Activated effector memory CD4-positive, alpha-beta T cell treated with Interleukin-2 at 50 U/mL for 16 hours (primary cell): ENCODE results near the gene HDAC10.
A peak's percentile ranks its signal among the peaks of the same experiment; 100 is the strongest.
"Not testable (repeated sequence)": the region's sequence is repeated elsewhere in the genome, so short reads cannot be mapped to it uniquely, and the experiment has no call there.

ENCODE experiments used
- DNase-seq: peaks from one replicate; pipeline ENCODE4 v3.0.0-alpha.2; 2020

HDAC10 gene

GRCh38 chr22:50284479-50284878 is 33.4 kb upstream of the HDAC10 start:
- no peak for DNase-seq

GRCh38 chr22:50283821-50284220 is 32.8 kb upstream of the HDAC10 start:
- no peak for DNase-seq

- no peak for DNase-seq
Measured at GRCh38 chr22:50282361-50283155, 31.5 kb upstream of the HDAC10 start.

- DNase-seq: no peak
Measured at GRCh38 chr22:50281957-50282356, 30.9 kb upstream of the HDAC10 start.

GRCh38 chr22:50281384-50281760 is 30.3 kb upstream of the HDAC10 start:
- DNase-seq: no peak

GRCh38 chr22:50280708-50281383 is 29.8 kb upstream of the HDAC10 start:
- DNase-seq: no peak

GRCh38 chr22:50280022-50280707 is 29.1 kb upstream of the HDAC10 start:
- no peak for DNase-seq

DNA sequence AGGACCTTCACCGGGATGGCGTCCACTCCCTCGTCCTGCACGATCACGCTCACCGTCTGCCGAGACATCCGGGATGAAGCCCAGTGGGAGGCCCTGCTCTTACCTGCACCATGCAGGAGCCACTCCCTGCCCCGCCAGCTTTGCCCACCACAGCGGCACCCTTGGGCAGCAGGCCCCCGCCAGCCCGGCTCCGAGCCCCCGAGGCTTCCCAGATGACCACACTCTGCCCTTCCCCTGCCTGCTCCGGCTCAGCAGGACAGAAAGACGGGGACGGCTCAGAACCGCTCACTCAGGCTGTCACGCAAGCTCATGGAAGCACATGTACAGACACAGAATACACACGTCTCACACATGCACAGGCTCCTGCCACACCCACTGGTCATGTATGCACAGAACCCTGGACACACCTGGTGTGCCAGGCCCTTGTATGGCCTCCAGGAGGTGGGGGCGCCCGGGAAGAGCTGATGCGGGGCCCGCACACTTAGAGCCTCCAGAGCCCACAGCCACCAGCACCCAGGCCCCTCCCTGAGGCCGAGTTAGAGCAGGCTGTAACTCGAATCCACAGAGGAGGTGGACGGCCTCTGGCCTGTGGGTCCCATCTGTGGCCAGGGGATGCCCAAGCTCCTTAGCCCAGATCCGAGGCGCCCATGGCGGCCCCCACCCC is 28.0 kb upstream of the HDAC10 start:
- DNase-seq: no peak

DNA sequence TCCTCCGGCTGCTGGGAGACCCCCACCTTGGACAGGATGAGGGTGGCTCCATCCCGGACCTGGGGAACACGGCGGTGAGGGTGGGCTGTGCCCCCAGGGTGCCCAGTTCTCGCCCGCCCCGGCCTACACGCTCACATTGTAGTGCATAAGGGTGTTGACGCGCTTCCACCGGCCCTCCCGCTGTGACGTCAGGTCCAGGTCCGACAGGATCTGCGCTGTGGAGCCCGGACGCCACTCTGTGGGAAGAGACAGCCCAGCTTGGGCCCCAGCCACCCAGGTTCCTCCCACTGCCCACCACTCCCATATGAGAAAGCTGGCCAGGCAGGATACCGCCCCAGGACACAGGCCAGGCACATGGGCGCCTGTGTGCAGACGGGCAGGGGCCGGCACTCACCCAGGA is 27.4 kb upstream of the HDAC10 start:
- no peak for DNase-seq

DNA sequence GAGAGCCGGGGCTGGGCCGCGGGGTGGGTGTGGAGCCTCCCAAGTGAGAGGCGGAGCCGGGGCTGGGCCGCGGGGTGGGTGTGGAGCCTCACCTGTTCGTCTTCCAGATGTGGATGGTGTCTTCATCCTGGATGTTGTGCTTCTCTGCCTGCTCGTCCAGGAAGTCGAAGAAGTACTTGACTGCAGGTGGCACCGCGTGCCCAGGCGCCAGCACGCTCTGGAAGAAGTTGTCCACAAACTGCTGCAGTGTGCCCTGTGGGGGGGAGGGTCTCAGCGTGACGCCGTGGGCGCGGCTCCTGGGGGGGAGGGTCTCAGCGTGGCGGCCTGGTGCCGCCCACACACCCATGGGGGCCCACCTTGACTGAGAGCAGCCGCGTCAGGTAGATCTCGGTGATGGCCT is 26.7 kb upstream of the HDAC10 start:
- no peak for DNase-seq

GRCh38 chr22:50276143-50276542 is 25.1 kb upstream of the HDAC10 start:
- no peak for DNase-seq

DNA sequence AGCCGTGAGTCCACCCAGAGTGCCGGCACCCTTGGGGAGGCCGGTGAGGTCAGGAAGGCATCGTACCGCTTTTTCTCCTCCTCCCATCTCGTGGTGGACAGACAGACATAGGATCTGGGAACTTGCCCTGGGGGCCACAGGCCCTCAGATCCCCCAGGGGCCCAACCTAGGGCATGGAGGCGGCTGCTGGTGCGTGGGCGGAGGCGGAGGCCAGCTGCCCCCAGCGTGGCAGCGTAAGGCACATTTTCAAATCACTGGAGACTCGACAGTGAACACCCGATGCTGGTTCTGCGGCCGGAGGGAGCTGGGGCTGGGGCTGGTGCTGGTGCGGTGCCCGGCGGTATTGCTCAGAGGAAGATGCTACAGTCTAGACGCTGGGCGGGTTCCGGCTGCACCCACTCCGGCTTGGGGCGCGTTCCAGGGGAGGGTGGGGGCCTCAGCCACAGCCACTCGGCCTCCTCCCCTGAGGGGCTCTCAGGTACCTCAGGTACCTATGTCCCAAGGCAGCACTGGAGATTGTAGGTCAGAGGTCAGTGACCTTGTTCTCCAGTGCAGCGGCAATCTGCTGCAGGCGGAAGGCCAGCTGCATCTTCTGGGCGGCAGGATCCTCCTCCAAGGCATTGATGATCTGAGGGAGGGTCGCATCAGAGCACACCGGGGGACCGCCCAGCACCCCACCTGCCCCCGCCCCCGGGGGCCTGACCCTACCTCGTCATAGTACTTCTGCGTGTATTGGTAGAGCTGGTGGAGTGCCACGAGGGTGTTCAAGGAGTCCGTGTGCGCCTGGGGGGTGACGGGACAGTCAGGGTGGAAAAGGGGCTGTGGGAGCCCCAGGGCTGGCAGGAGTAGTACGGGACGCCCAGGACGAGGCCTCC is 24.4 kb upstream of the HDAC10 start:
- no peak for DNase-seq

DNA sequence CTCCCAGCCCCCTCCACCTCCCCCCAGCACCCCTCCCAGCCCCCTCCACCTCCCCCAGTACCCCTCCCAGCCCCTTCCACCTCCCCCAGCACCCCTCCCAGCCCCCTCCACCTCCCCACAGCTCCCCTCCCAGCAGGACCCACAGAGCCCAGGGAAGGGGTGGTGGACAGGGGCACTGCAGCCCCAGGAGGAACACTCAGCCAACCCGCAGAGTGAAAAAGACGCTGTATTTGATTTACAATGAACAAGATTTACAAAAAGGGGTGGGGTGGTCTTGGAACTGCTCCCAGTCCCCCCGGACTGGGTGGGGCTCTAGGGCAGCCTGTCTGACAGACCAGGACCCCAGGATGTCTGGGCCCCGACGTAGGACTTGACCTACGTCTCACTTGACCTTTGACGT is 23.7 kb upstream of the HDAC10 start:
- no peak for DNase-seq

DNA sequence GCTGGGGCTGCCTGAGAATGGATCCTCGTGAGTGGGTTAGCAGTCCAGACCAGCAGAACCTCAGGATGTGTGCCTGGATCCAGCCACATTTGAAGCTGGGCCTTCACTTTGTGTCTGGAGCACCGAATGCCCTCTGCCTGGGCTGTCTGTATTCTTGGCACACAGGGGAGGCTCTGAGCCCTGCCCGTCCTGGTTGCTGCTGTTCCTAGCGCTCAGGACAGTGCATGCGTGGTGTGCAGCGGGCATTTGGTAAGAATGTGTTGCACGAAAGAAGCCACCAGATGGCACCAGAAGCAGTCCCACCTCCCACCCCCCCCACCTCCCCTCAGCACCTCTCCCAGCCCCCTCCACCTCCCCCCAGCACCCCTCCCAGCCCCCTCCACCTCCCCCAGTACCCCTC is 23.2 kb upstream of the HDAC10 start:
- DNase-seq: no peak

DNA sequence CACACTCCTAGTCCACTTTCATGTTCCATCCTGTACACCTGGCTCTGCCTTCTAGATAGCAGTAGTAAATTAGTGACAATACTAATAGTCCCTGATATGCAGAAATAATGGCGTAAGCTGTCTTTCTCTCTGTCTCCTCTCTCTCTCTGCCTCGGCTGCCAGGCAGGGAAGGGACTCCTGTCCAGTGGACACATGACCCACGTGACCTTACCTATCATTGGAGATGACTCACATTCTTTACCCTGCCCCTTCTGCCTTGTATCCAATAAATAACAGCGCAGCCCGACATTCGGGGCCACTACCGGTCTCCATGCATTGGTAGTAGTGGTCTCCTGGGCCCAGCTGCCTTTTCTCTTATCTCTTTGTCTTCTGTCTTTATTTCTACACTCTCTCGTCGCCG is 22.7 kb upstream of the HDAC10 start:
- not testable (repeated sequence) for DNase-seq

GRCh38 chr22:50273352-50273751 is 22.3 kb upstream of the HDAC10 start:
- DNase-seq: not testable (repeated sequence)

- DNase-seq: no peak
Measured at GRCh38 chr22:50272044-50272802, 21.2 kb upstream of the HDAC10 start.

GRCh38 chr22:50271519-50271970 is 20.5 kb upstream of the HDAC10 start:
- DNase-seq: peak; percentile 41

DNA sequence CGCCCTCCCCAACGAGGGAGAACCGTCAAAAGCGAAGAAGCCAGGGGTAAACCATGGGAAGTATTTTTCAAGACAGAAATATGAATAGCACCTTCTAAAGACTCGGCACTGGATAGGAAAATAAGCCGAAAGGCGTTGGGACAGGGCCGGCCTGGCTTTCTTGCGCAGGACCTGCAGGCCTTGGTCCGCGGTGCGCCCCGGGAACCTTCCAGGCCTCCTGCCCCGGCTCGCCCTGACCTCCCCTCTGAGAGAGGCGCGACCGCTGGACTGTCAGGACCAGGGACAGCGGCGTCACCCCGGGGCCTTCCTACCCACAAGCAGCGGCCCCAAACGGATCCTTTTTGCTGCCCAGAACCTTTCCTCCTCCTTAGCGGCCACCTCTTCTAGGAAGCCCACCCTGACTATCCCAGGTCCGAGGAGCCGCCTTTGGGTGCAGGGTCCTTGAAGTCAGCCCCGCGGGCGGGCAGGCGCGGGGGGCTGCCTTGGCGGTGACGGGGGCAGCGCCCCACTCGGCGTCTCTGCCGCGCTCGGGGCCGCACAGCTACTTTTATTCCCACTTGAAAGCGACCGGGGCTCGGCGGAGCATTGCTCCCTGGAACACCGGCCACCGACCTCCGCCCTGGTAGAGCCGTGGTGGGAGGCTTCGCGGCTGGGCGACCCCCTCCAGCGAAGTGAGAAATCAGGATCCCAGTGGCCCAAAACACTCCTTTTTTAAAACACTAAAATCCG is 19.8 kb upstream of the HDAC10 start:
- peak; percentile 60 for DNase-seq

GRCh38 chr22:50269970-50270665 is 19.1 kb upstream of the HDAC10 start, which contains the start of gene MAPK11:
Gene MAPK11, minus strand, starts transcription at chr22:50270380. Its CDS starts 88 bp downstream, at chr22:50270292.
- peak; percentile 68 for DNase-seq
